GM21737 (cell line): ENCODE results near the gene ENAH.

Source experiments
- ATAC-seq: cut with Tn5 transposase; IDR thresholded peaks from one replicate; pipeline ENCODE4 v1.9.1; 2021; ENCODE audit warnings: mild to moderate bottlenecking, moderate library complexity; ENCODE audit not compliant: unreplicated experiment

The ENAH gene

GRCh38 chr1:225572422-225572821 lies 80.5 kb downstream of the ENAH start:
- ATAC-seq, result no peak

DNA sequence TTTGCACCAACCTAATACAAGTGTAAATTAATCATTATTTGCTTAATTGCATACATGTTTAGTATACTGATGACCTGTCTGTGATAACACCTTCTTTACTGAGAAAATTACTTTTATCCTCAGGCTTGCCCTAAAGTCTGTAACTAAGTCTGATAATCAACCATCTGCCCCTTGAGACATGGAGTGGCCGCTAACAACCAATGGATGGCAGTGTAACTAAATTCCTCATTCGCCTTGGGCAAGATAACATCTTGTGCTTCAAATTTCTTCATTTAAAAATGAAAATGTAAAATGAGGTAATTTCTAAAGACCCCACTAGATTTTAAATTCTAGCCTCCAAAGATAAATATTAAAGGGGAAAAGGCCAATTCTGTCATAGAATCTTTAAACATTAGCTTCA lies 85.1 kb downstream of the ENAH start:
- no peak for ATAC-seq

- no peak for ATAC-seq
These were observed 87.1 kb downstream of the ENAH start for GRCh38 chr1:225565847-225566246.

- ATAC-seq, result no peak
These were observed 91.2 kb downstream of the ENAH start for GRCh38 chr1:225561675-225562074.

GRCh38 chr1:225559902-225560301 lies 93.0 kb downstream of the ENAH start:
- no peak for ATAC-seq

DNA sequence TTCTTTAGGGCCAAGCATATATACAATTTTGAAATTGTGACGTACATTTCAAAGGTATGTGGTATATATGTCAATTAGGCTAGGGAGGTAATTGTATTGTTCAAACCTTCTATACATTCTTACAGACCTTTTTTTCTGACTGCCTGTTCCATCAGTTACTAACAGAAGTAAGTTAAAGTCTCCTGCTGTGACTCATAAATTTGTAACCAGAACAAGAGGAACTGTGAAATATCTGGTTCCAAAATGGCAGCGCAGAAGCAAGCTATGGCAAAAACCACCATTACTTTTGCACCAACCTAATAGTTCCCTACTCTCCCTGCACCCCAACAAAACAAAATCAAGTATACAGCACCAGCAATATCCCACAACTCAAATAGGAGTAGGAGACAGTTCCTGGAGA lies 93.6 kb downstream of the ENAH start:
- ATAC-seq, result no peak

- ATAC-seq, result no peak
These were observed 96.2 kb downstream of the ENAH start for GRCh38 chr1:225556694-225557093.

DNA sequence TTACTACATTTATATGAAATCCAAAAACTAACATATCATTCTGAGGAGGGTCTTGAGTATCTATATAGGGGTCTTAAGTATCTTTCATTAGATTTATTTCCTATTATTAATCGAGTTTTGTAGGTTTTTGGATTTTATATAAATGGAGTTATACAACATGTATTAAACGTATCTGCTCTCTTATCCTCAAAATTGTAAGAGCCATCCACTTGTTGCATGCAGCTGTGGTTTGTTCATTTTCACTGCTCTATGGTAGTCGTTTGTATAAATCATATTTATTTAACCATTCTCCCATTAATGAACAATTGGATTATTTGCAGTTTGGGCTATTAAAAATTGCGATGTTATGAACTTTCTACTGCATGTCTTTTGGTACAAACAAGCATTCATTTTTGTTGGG lies 97.1 kb downstream of the ENAH start:
- no peak for ATAC-seq

DNA sequence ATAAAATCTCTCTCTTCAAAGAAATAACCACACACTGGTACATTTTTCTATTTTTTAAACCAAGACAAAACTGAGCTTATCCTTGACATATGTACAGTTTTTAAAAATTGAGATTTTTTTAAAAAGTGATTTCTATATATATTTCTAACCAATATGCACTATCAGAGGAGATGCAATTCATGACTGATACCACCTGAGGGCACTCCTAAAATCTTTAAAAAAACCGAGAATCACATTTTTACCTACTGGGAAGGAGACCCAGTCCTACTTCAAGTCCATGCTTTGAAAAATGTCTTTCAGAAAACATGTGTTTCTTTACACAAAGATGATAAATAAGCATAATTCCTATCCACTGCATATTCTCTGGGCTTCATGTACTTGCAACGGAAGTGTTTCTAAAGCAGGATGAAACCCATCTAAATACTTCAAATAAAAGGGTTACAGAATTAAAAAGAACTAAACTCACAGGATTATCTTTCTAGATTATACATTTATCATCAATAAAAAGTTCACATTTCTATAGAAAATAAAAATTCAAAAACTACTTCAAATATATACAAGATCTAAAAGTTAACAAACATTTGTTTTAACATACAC lies 98.6 kb downstream of the ENAH start:
- ATAC-seq, result no peak

GRCh38 chr1:225549821-225550220 lies 103.1 kb downstream of the ENAH start:
- ATAC-seq, result no peak

DNA sequence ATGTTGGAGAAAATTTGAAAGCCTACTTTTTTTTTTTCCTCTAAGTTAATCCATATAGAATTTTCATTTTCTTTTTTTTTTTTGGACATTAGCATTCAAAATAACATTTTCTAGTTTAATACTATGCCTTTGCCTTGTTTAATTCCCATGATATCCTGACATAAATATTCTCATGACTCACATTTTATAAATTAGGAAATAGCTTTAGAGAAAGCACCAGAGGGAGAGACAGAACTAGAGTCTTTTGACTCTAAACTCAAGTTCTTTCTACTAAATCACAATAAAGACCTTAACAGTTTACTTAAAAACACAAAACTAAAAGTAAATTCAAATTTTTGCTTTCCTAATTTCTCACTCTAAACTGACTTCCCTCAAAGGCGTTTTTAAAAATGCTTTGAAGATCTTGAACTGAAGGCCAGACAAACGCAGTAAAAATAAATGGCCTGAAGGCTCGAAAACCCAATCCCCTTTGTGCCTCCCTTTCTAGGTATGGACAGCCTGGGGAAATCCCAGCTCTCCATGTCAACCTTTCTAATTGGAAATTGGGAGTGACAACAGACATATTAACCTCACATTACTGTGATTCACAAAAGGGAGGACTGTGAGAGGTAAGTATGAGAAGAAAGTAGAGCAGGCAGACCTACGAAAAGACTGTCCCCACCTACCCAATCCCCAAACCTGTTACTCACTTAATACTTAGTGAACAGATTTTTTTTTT lies 104.6 kb downstream of the ENAH start:
- no peak for ATAC-seq

DNA sequence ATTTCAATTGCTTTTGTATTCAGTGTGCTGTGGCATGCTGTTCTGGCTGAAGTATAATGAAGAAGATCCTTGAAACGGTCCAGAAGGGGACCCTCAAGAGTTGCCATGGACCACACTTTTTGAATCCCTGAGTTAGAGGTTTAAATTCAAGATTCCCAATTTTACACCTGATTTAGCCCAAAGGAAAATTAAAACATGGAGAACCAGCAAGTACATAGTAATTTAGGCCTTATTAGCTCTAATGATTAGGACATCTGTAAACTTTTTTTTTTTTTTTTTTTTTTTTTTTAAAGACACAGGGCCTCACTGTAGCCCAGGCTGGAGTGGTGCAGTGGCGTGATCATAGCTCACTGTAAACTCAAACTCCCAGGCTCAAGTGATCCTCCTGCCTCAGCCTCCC lies 107.3 kb downstream of the ENAH start:
- ATAC-seq, result no peak

DNA sequence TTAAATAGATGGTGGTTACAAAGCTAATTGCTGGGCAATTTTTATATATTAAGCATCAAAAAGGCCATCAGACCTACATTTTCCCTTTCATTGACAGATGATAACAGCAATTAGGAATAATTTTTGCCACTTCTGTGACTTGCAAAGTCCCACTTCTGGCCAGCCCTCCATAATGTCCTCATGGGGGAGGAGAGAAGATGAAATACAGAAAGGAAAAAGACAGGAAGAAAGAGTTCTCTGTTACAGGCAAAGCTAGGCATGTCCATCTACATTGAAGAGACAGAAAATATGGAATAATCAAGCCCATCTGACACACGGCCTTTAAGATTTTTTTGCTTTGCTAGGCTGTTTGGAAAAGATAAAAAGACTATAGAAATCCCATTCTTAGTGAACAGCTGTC lies 108.0 kb downstream of the ENAH start:
- no peak for ATAC-seq

DNA sequence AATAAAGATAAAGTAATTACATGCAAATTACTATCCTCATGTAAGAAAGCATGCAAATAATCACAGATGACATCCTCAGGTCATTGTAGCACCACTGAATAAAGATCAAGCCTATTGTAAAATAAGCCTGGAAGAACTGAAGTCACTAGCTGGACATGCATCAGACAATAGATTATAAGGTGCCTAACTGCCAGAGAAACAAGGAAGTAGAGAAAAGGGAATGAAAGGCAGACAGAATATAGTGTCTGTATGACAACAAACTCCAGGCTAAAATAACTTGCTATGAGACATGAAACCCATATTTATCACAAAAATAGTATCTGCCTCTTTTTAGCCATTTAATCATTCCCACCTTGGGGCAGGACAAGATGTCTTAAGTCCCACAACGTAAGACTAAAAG lies 108.7 kb downstream of the ENAH start:
- ATAC-seq, result no peak

- ATAC-seq, result no peak
These were observed 109.6 kb downstream of the ENAH start for GRCh38 chr1:225543350-225543749.

GRCh38 chr1:225541383-225541782 lies 111.5 kb downstream of the ENAH start:
- no peak for ATAC-seq

- no peak for ATAC-seq
These were observed 113.3 kb downstream of the ENAH start for GRCh38 chr1:225539575-225539974.

DNA sequence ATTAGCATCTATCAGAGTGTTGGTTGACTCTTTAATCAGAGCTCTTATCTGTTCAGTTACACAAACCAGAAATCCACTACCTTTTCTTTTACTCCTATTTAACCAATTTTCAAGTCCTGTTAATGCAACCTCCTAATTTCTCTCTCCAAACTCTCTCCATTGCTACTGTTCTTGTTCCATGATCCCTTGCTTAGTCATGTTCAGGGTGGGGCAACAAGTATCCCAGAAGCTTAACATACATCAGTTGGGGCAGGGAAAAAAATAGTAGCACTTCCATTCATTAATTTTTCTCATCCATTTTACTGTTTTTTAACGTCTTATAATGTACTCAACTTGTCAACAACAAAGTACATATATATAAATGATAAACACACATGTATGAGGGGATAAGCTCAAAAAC lies 113.9 kb downstream of the ENAH start:
- ATAC-seq, result no peak

- no peak for ATAC-seq
These were observed 115.2 kb downstream of the ENAH start for GRCh38 chr1:225537554-225538251.

GRCh38 chr1:225535280-225535679 lies 117.6 kb downstream of the ENAH start:
- ATAC-seq, result no peak

GRCh38 chr1:225534772-225535171 lies 118.2 kb downstream of the ENAH start:
- ATAC-seq, result no peak

DNA sequence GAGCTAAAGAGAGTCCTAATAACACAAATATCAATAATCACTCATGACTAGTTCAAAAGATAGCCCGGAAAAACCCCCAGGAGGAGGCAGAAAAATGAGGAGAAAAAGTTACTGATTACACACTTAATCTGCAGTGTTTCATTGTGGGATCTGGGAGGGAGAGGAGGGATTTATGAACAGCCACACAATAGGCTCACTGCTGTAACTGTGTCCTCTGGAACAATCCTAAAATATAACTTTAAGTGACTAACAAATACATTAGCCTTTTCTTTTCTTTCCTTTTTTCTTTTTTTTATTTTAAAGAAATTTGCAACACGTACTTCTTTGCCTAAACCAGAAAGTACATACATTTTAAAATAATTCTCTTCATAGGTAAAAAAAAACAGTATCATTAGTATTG lies 118.8 kb downstream of the ENAH start:
- ATAC-seq, result no peak
